GM19239 (cell line): ENCODE results near the gene ILKAP.

Source experiments
- DNase-seq: peaks from one replicate; pipeline ENCODE4 v3.0.0; 2011; ENCODE audit warnings: low spot score; ENCODE audit not compliant: insufficient read length
- FAIRE-seq: peaks from 2 replicates; lab custom pipeline; 2011; peaks lifted over from hg19 to GRCh38; lab: Jason Lieb, UNC

The ILKAP gene

GRCh38 chr2:238167761-238168160 lies 35.7 kb downstream of the ILKAP start:
- FAIRE-seq, result no peak
- no peak for DNase-seq

- FAIRE-seq (no peak), DNase-seq (no peak)
These were observed 36.2 kb downstream of the ILKAP start for GRCh38 chr2:238167344-238167715.

DNA sequence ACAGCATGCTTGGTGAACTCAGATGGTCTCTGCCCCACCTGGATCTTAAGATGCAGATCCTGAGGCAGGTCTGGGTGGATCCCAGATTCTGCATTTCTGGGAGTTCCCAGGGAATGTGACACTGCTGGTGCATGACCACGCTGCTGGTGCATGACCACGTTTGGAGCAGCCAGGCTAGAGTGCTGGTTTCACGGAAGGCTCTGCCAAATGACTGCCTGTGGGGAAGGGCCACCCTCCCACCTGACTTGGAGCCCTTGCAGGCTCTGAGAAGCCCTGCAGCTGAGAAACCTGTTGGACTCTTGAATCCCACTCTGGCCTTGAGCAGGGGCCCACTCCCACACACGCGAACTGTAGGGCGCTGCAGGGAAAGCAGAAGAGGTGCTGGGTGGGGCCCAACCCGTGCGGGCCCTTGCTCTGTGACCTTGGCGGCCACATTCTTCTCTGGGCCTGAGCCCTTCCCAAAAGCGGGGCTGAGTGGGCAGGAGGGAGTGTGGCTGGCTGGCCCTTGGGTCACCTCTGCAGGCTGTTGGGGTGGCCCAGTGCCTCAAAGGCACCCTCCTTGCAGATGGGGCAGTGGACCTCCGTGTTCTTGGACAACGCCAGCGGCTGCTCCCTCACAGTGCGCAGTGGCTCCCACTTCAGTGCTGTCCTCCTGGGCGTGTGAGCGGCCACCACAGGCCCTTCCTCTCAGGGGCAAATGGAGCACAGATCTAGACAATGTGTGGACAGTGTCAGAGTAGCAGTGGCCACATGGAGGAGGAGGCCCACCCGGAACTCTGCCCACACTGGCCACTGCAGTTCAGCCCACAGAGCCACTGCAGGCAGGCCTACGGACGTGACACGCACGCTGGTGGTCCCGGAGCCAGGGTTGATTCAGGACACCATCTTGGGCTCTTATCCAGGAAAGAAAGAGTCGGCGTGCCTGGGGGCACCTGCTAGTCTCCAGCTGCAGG lies 36.8 kb downstream of the ILKAP start:
- FAIRE-seq, result no peak
- no peak for DNase-seq

- no peak for FAIRE-seq
These were observed 38.1 kb downstream of the ILKAP start for GRCh38 chr2:238165288-238165921.

GRCh38 chr2:238164906-238165287 lies 38.6 kb downstream of the ILKAP start:
- no peak for FAIRE-seq
- DNase-seq, result no peak

More at GRCh38 chr2:238165288-238165921, 38.1 kb downstream of the ILKAP start:
- DNase-seq, result no peak

DNA sequence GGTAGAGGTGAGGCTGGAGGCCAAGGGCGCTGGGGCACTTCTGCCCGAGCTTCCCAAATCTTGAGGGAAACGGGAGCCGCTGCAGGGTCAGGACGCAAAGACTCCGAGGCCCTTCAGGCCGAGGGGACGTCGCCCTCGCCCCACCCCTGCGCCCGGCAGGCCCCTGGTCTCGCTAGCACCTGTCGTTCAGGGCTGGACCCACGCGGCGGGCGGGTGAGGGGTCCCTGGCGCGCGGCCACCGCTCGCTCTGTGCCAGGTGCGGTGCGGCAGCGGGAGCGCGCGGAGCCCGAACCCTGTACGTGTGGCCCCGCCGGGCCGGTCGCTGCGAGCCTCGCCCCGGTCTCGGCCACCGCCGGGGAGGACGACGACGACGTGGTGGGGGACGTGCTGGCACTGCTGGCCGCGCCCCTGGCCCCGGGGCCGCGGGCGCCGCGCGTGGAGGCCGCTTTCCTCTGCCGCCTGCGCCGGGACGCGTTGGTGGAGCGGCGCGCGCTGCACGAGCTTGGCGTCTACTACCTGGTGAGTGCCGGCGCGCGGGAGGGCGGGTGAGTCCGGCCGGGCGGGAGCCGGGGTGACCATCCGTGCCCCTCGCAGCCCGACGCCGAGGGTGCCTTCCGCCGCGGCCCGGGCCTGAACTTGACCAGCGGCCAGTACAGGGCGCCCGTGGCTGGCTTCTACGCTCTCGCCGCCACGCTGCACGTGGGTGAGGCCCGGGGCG lies 39.9 kb downstream of the ILKAP start:
- DNase-seq, result no peak
- no peak for FAIRE-seq

GRCh38 chr2:238162846-238163441 lies 40.6 kb downstream of the ILKAP start:
- no peak for FAIRE-seq
- no peak for DNase-seq

DNA sequence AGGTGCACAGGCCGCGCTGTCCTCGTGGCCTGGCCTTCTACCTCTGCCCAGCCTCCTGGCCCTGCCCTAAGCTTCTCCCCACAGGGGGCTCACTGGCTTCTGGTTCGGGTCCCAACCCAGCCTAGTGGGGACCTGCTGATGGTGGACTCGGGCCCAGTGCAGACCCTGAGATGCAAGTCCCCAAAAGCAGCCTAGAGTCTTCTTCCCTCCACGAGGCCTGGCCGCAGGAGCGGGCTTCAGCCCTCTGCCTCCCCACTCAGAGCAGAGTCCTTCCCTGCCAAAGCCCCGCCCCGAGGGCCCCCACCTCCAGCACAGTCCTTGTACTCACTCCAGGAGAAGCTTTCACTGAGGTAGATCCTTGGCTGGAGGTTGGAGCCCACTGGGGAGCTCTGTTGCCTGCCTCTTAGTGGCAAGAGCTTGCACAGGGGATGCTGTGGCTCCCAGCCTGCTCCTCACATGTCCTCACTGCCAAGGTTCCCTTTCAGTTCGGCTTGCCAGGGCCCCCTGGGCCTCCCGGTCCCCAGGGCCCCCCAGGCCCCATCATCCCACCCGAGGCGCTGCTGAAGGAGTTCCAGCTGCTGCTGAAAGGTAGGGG lies 41.1 kb downstream of the ILKAP start:
- DNase-seq, result no peak
- FAIRE-seq, result no peak

- DNase-seq (no peak), FAIRE-seq (no peak)
These were observed 42.0 kb downstream of the ILKAP start for GRCh38 chr2:238161291-238162051.

DNA sequence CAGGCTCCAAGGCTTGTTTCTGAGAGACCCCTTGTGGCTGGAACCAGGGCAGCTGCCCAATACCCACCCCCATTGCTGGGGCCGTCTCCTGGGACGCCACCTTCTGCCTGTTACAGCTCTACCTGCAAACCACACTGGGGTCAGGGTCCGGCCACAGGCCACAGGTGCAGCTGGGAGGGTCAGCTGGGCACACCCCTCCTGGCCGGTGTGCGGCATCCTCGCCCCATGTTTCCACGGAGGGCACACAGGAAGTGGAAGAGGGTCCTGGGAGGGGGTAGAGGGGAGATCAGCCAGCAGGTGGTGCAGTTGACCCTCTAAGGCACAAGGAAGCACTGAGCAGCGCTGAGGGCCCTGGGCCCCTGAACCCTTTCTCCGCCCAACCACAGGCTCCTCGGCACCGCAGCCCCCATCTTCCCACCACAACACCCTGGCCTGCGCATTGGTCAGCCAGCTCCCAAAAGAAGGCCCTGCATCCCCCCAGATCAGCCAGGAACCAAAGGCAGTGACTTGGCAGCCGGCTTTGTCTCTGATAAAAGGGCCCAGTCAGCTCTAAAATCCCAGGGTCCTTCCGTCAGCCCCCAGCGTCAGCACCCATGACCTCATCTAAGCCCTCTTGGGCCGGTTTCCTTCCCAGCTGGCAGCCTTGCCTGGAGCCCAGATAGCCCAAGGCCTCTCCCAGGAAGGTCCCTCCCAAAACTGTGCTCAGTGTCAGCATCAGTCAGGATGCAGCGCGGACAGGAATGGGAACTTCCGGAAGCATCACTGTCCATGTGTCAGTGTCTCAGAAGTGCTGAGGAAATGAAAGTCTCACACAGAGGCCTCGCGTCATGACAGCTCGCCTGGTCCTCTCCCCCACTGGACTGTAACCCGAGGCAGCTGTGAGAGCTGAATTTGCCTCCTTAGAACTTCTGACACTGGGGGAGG lies 43.0 kb downstream of the ILKAP start:
- FAIRE-seq (no peak), DNase-seq (peak; percentile 79)

DNA sequence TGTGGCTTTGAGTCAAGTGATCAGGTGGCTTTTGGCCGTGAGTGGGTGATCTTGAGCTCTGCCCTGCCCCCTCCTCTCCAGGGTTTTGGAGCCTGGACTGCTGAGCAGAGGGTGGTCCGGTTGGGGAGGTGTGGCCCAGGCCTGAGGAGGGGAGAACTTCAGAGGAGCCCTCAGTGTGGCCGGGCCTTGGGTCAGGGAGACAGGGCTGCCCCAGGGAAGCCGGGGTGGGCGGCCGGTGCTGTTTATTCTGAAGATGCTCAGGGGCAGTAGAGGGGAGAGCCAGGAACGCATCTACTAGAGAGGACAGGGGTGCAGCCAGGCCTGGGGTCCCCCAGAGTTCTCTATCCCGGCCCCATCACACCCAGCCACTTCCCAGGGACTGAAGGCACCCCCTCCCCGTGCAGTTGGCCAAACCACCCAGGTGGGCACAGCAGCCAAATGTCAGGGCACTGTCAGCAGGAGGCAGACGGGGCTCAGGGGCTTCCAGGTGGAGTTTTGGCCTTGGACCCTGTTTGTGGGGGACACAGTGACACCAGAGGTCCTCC lies 43.8 kb downstream of the ILKAP start:
- DNase-seq (no peak), FAIRE-seq (no peak)

DNA sequence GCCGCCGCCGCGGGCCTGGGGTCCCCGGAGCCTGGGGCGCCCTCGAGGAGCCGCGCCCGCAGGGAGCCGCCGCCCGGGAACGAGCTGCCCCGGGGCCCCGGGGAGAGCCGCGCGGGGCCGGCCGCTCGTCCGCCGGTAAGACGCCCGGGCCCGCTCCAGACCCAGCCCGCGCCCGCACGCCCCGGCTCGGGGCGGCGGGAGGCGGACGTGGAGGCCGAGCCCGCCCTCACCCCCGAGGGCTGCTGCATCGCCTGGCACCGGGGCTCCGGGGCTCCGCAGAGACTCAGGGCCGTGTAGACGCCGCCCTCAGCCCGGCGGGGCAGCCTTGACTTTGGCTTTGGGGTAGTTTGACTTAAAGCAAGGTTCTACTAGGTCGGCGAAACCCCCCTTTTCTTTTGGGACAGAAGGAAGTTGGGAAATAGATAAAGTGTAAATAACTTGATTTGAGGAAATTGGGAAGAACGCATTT lies 44.4 kb downstream of the ILKAP start:
- DNase-seq, result no peak
- FAIRE-seq, result no peak

- DNase-seq, result peak; percentile 78
- no peak for FAIRE-seq
These were observed 44.9 kb downstream of the ILKAP start, which contains the start of gene ERFE for GRCh38 chr2:238158509-238159070. TSS of gene ERFE (plus strand) at chr2:238158970. CDS start at chr2:238159008, 38 bp downstream.

GRCh38 chr2:238158018-238158508 lies 45.4 kb downstream of the ILKAP start:
- DNase-seq (no peak), FAIRE-seq (no peak)

GRCh38 chr2:238157506-238158017 lies 45.9 kb downstream of the ILKAP start:
- FAIRE-seq (no peak), DNase-seq (no peak)

GRCh38 chr2:238155761-238156694 lies 47.5 kb downstream of the ILKAP start:
- FAIRE-seq, result no peak
- no peak for DNase-seq
